GM18520 (cell line): Measurements from ENCODE around the gene STH.

Experiments
- ATAC-seq: cut with Tn5 transposase; IDR thresholded peaks from one replicate; pipeline ENCODE4 v1.9.1; 2021; ENCODE audit not compliant: unreplicated experiment

Gene STH

GRCh38 chr17:45983614-45984310 lies 15.3 kb upstream of the STH start:
- no peak for ATAC-seq

- no peak for ATAC-seq
These were observed 14.7 kb upstream of the STH start for GRCh38 chr17:45984368-45984767.

GRCh38 chr17:45985447-45985846 lies 13.6 kb upstream of the STH start:
- ATAC-seq: no peak

GRCh38 chr17:45986056-45986455 lies 13.0 kb upstream of the STH start:
- no peak for ATAC-seq

GRCh38 chr17:45987706-45988105 lies 11.3 kb upstream of the STH start:
- no peak for ATAC-seq

GRCh38 chr17:45989759-45990158 lies 9.3 kb upstream of the STH start:
- no peak for ATAC-seq

GRCh38 chr17:45990886-45991285 lies 8.2 kb upstream of the STH start:
- no peak for ATAC-seq

- ATAC-seq: no peak
These were observed 7.7 kb upstream of the STH start for GRCh38 chr17:45991341-45991740.

- no peak for ATAC-seq
These were observed 6.9 kb upstream of the STH start for GRCh38 chr17:45992175-45992574.

- ATAC-seq: no peak
These were observed 6.1 kb upstream of the STH start for GRCh38 chr17:45992904-45993303.

- no peak for ATAC-seq
These were observed 5.0 kb upstream of the STH start for GRCh38 chr17:45993962-45994627.

GRCh38 chr17:45994987-45995386 lies 4.1 kb upstream of the STH start:
- ATAC-seq: no peak

GRCh38 chr17:45995627-45996270 lies 3.3 kb upstream of the STH start:
- ATAC-seq: no peak

GRCh38 chr17:45996282-45996937 lies 2.6 kb upstream of the STH start:
- no peak for ATAC-seq

- ATAC-seq: no peak
These were observed 1.9 kb upstream of the STH start for GRCh38 chr17:45997166-45997565.

GRCh38 chr17:45997624-45998023 lies 1.4 kb upstream of the STH start:
- ATAC-seq: no peak

- ATAC-seq: no peak
These were observed 845 bp downstream of the STH start for GRCh38 chr17:45999900-46000290.

GRCh38 chr17:46000292-46000691 lies 1.2 kb downstream of the STH start:
- no peak for ATAC-seq

- ATAC-seq: no peak
These were observed 1.7 kb downstream of the STH start for GRCh38 chr17:46000757-46001156.

GRCh38 chr17:46001390-46002310 lies 2.6 kb downstream of the STH start:
- no peak for ATAC-seq
